Panc1 (cell line): ENCODE measurements around the gene HEMK1. TPM values are rescaled to one million over a fixed set of nuclear protein-coding genes. Genes with fewer than 3 reads are reported as not detected.

Experiments used
- ATAC-seq: fragments of 200-7000 bp; cut with Tn5 transposase; 2 replicates; pipeline ENCODE4 v1.9.1; 2020; ENCODE audit warnings: mild to moderate bottlenecking, moderate library complexity
- BruUV-seq: library from RNA; stranded (reverse); fragments of 400-500 nt; replicated peaks from 2 replicates; lab custom pipeline; 2021; lab: Mats Ljungman, UMichigan
- CTCF ChIA-PET: fragments of 300-600 bp; sonication (Branson Sonifier 250); formaldehyde crosslinking; loops from one replicate; lab custom pipeline; 2022; ENCODE audit warnings: antibody characterized with exemption; lab: Charles Lee
- POLR2A ChIA-PET: fragments of 300-600 bp; sonication (Branson Sonifier 250); formaldehyde crosslinking; loops from one replicate; lab custom pipeline; 2022; ENCODE audit warnings: antibody characterized with exemption; lab: Charles Lee
- DNase-seq: peaks from one replicate; pipeline ENCODE4 v3.0.0-alpha.2; 2010; ENCODE audit warnings: low read depth, low spot score
- H3K27ac ChIP-seq: 2 replicates; pipeline ENCODE4 v1.5.1; 2011; ENCODE audit warnings: mild to moderate bottlenecking, low read length, inconsistent platforms
- H3K27me3 ChIP-seq: fragments of 200-500 bp; sonication (Bioruptor generic); 2 replicates; pipeline ENCODE4 v1.6.0; 2014; ENCODE audit warnings: low read length, inconsistent platforms; ENCODE audit not compliant: control insufficient read depth, insufficient read depth
- H3K36me3 ChIP-seq: fragments of 200-500 bp; sonication (Bioruptor generic); 2 replicates; pipeline ENCODE4 v1.5.1; 2014; ENCODE audit warnings: inconsistent platforms, mild to moderate bottlenecking, low read length, moderate library complexity; ENCODE audit not compliant: control insufficient read depth, insufficient read depth
- H3K4me1 ChIP-seq: 2 replicates; pipeline ENCODE4 v1.5.1; 2011; ENCODE audit warnings: inconsistent platforms, mild to moderate bottlenecking, low read length, moderate library complexity; ENCODE audit not compliant: control insufficient read depth, insufficient read depth
- H3K4me3 ChIP-seq, 2 experiments: 2 replicates each; pipeline ENCODE4 v1.5.1; 2011 to 2012; ENCODE audit warnings: low read depth in 2 of 2, low read length in 2 of 2, mild to moderate bottlenecking in 2 of 2, inconsistent platforms in 1 of 2, moderate library complexity in 1 of 2
- H3K9me3 ChIP-seq: fragments of 200-500 bp; sonication (Bioruptor generic); 2 replicates; pipeline ENCODE4 v1.5.1; 2014; ENCODE audit warnings: low read depth, mild to moderate bottlenecking, inconsistent platforms, low read length, moderate library complexity; ENCODE audit not compliant: control insufficient read depth, insufficient read depth
- POLR2AphosphoS5 ChIP-seq: IDR thresholded peaks from 2 replicates; pipeline ENCODE4 v1.6.1; 2012; ENCODE audit warnings: mild to moderate bottlenecking, low read depth, low read length, moderate library complexity
- SIN3A ChIP-seq: IDR thresholded peaks from 2 replicates; pipeline ENCODE4 v1.6.1; 2012; ENCODE audit warnings: low read depth, mild to moderate bottlenecking, low read length, moderate library complexity, borderline replicate concordance; ENCODE audit not compliant: insufficient read depth
- TCF7L2 ChIP-seq: IDR thresholded peaks from 2 replicates; pipeline ENCODE4 v1.6.1; 2011; ENCODE audit warnings: mild to moderate bottlenecking, low read depth, low read length, inconsistent platforms
- in situ Hi-C: cut with HindIII; loops from 2 replicates; pipeline ENCODE4 v1.10.0; 2016; ENCODE audit warnings: low sequenced_read_pairs, low pct_unique_long_range_greater_than_20kb
- intact Hi-C: fragments of 100-400 bp; cut with micrococcal nuclease; formaldehyde crosslinking; loops from one replicate; pipeline ENCODE4 v1.10.0; 2022; ENCODE audit not compliant: unreplicated experiment
- total RNA-seq: library from RNA; stranded (reverse); gene quantifications from one replicate; pipeline ENCODE4 v1.2.1, GENCODE V29; 2021; ENCODE audit not compliant: unreplicated experiment
- TF ChIP-seq, protein P1 (sequence below): fragments of 450-650 bp; IDR thresholded peaks from 2 replicates; pipeline ENCODE4 v1.5.1; 2017; ENCODE audit warnings: mild to moderate bottlenecking
- TF ChIP-seq, protein P2 (sequence below), 2 experiments: IDR thresholded peaks; 2 replicates each; pipeline ENCODE4 v1.6.1; 2011 to 2012; ENCODE audit warnings: low read depth in 2 of 2, control low read depth in 1 of 2, low read length in 1 of 2, mild to moderate bottlenecking in 1 of 2, moderate library complexity in 1 of 2; ENCODE audit not compliant: insufficient read depth in 1 of 2

HEMK1 gene
- total RNA-seq, 1 experiment from 2014 or later, result 12.1 TPM

DNA sequence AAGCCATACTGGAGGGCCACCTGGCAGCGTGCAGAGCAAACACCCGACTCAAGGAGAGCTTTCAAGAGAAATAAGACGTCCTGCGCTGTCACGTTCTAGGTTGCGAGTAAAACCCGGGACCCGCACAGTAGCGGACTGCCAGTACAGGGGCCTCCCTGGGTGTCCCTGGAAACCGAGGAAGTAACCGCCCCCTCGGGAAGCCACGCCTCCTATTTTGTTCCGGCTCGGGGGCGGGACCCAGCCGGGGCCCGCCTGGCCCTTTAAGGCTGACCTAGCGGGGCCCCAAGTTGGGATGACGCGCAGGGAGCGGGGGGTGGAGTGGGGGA is 47.4 kb downstream of the HEMK1 start:
- H3K27me3 ChIP-seq, result no peaks in the 10 kb centered on the region
- ChIA-PET CTCF (interaction anchor here (0.6 to 1.2 kb wide), 6 partner anchors 32 to 755 kb away, joined by 3 to 8 read pairs (median 4); partner anchors contain the start of gene C3orf18), POLR2A (no interaction called here)
- no peak overlapping the region for H3K27ac ChIP-seq
- no TSS peak for BruUV-seq
- no peaks in the 10 kb centered on the region for H3K9me3 ChIP-seq
- in situ Hi-C loops (no loop called here), intact Hi-C loops (loop anchor here (2.0 to 5.0 kb wide), 2 partner anchors 36 to 756 kb away; no protein-coding TSS in a partner anchor)
- no peaks in the 10 kb centered on the region; the same call in 1 of the 2 replicates for H3K4me1 ChIP-seq
- H3K4me3 ChIP-seq, result peak overlapping the region; percentile 59 to 75
- no peak for TF ChIP-seq TCF7L2
- TF ChIP-seq POLR2AphosphoS5, result no peak
- TF ChIP-seq SIN3A, result no peak
- TF ChIP-seq, protein P1, sequence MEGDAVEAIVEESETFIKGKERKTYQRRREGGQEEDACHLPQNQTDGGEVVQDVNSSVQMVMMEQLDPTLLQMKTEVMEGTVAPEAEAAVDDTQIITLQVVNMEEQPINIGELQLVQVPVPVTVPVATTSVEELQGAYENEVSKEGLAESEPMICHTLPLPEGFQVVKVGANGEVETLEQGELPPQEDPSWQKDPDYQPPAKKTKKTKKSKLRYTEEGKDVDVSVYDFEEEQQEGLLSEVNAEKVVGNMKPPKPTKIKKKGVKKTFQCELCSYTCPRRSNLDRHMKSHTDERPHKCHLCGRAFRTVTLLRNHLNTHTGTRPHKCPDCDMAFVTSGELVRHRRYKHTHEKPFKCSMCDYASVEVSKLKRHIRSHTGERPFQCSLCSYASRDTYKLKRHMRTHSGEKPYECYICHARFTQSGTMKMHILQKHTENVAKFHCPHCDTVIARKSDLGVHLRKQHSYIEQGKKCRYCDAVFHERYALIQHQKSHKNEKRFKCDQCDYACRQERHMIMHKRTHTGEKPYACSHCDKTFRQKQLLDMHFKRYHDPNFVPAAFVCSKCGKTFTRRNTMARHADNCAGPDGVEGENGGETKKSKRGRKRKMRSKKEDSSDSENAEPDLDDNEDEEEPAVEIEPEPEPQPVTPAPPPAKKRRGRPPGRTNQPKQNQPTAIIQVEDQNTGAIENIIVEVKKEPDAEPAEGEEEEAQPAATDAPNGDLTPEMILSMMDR, result no peak
- TF ChIP-seq, protein P2, sequence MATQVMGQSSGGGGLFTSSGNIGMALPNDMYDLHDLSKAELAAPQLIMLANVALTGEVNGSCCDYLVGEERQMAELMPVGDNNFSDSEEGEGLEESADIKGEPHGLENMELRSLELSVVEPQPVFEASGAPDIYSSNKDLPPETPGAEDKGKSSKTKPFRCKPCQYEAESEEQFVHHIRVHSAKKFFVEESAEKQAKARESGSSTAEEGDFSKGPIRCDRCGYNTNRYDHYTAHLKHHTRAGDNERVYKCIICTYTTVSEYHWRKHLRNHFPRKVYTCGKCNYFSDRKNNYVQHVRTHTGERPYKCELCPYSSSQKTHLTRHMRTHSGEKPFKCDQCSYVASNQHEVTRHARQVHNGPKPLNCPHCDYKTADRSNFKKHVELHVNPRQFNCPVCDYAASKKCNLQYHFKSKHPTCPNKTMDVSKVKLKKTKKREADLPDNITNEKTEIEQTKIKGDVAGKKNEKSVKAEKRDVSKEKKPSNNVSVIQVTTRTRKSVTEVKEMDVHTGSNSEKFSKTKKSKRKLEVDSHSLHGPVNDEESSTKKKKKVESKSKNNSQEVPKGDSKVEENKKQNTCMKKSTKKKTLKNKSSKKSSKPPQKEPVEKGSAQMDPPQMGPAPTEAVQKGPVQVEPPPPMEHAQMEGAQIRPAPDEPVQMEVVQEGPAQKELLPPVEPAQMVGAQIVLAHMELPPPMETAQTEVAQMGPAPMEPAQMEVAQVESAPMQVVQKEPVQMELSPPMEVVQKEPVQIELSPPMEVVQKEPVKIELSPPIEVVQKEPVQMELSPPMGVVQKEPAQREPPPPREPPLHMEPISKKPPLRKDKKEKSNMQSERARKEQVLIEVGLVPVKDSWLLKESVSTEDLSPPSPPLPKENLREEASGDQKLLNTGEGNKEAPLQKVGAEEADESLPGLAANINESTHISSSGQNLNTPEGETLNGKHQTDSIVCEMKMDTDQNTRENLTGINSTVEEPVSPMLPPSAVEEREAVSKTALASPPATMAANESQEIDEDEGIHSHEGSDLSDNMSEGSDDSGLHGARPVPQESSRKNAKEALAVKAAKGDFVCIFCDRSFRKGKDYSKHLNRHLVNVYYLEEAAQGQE (IDR thresholded peaks at IDR 0.05; ENCODE audit: insufficient read depth in 1 of 2, low read depth in 2 of 2, low read length in 1 of 2), result no peak
- ATAC-seq, result peak; percentile 77
- no peaks in the 10 kb centered on the region for H3K36me3 ChIP-seq
- DNase-seq, result no peak

DNA sequence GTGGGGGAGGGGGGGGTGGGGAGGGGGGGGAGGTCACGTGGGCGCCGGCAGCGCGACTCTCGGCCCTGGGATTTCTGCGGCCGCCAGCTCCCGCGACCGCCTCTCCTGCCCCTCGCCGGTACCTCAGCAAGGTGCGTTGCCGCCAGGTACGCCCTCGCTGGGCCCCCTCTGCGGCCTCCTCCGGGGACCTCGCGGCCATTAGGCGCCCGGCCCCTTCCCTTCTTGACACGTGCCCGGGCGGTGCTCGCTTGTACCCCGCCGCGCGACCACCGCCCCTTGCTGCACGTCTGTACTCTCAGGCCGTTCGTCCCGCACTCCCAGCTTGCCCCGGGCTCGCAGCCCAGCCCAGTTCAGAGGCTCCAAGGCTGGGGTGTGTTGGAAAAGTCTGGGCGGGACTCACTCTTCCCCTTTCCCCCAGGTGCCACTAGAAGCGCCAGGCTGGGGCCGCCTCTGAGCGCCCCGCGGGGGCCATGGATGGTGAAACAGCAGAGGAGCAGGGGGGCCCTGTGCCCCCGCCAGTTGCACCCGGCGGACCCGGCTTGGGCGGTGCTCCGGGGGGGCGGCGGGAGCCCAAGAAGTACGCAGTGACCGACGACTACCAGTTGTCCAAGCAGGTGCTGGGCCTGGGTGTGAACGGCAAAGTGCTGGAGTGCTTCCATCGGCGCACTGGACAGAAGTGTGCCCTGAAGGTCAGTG is 47.9 kb downstream of the HEMK1 start, which contains the start of gene MAPKAPK3:
Gene MAPKAPK3, plus strand, starts transcription at position 56 of the 696 bp plus-strand sequence. Its CDS starts 415 bp downstream, at position 471.
- peak within 1 kb of the TSS; percentile 59 to 75 for H3K4me3 ChIP-seq
- TF ChIP-seq POLR2AphosphoS5, result no peak
- no peak for TF ChIP-seq TCF7L2
- no peak for TF ChIP-seq SIN3A
- TF ChIP-seq, protein P2 (IDR thresholded peaks at IDR 0.05; ENCODE audit: insufficient read depth in 1 of 2, low read depth in 2 of 2, low read length in 1 of 2), result no peak
- TF ChIP-seq, protein P1, result no peak
- intact Hi-C loops (loop anchor here (2.0 to 5.0 kb wide), 2 partner anchors 35 to 756 kb away; no protein-coding TSS in a partner anchor), in situ Hi-C loops (no loop called here)
- no peak within 1 kb of the TSS for H3K27ac ChIP-seq
- BruUV-seq, result no TSS peak
- H3K9me3 ChIP-seq, result no peaks in the 10 kb centered on the region
- H3K4me1 ChIP-seq, result no peaks in the 10 kb centered on the region; the same call in 1 of the 2 replicates
- ATAC-seq, result peak; percentile 9
- CTCF ChIA-PET, result interaction anchor here (0.6 to 1.0 kb wide), 2 partner anchors 433 to 754 kb away, joined by 3 to 6 read pairs; no protein-coding TSS in a partner anchor
- no peak for DNase-seq
- POLR2A ChIA-PET, result no interaction called here
- H3K27me3 ChIP-seq, result no peaks in the 10 kb centered on the region
- H3K36me3 ChIP-seq, result no peaks in the 10 kb centered on the region
